Renal cortex interstitium (tissue), 15 donors: ENCODE data around the gene GPR153. TPM values are rescaled to one million over a fixed set of nuclear protein-coding genes. Genes with fewer than 3 reads are reported as not detected.
"Not testable (repeated sequence)": the region's sequence is repeated elsewhere in the genome, so short reads cannot be mapped to it uniquely, and the experiment has no call there.

Source experiments
- DNase-seq, 11 donors: peaks; one replicate each; pipeline ENCODE4 v3.0.0-alpha.2; 2013; ENCODE audit warnings: low read depth in 9 of 11, low spot score in 4 of 11; ENCODE audit errors: extremely low read depth in 1 of 11
- long read RNA-seq, 16 experiments: transcript quantifications; one replicate each; lab custom pipeline, GENCODE V29; 2026
- polyA plus RNA-seq, 3 donors: library from polyadenylated mRNA; unstranded; fragments of 120-200 nt; gene quantifications; one replicate each; pipeline ENCODE4 v1.2.1, GENCODE V29; 2013; ENCODE audit not compliant: insufficient read length in 3 of 3

The GPR153 gene
- 1 to 10 TPM; 4.7 to 8.7 (median 6.9) TPM for polyA plus RNA-seq
- long read RNA-seq, donor 1, full-length matches to known transcripts = 1 of 1 reads
- long read RNA-seq, donor 1, partial matches to known transcripts = 0 of 1 reads
- long read RNA-seq, donor 1, other reads (novel, unspliced or antisense) = 0 of 1 reads
- long read RNA-seq, donor 2 = 0 reads
- long read RNA-seq, donor 3, full-length matches to known transcripts = 2 of 2 reads
- long read RNA-seq, donor 3, partial matches to known transcripts = 0 of 2 reads
- long read RNA-seq, donor 3, other reads (novel, unspliced or antisense) = 0 of 2 reads
- long read RNA-seq, donor 4, full-length matches to known transcripts = 1 of 1 reads
- long read RNA-seq, donor 4, partial matches to known transcripts = 0 of 1 reads
- long read RNA-seq, donor 4, other reads (novel, unspliced or antisense) = 0 of 1 reads
- long read RNA-seq, donor 5 = 0 reads
- long read RNA-seq, donor 6, full-length matches to known transcripts = 1 of 1 reads
- long read RNA-seq, donor 6, partial matches to known transcripts = 0 of 1 reads
- long read RNA-seq, donor 6, other reads (novel, unspliced or antisense) = 0 of 1 reads
- long read RNA-seq, donor 7, full-length matches to known transcripts = 1 of 1 reads
- long read RNA-seq, donor 7, partial matches to known transcripts = 0 of 1 reads
- long read RNA-seq, donor 7, other reads (novel, unspliced or antisense) = 0 of 1 reads
- long read RNA-seq, donor 8, full-length matches to known transcripts = 1 of 1 reads
- long read RNA-seq, donor 8, partial matches to known transcripts = 0 of 1 reads
- long read RNA-seq, donor 8, other reads (novel, unspliced or antisense) = 0 of 1 reads
- long read RNA-seq, donor 9, full-length matches to known transcripts = 1 of 1 reads
- long read RNA-seq, donor 9, partial matches to known transcripts = 0 of 1 reads
- long read RNA-seq, donor 9, other reads (novel, unspliced or antisense) = 0 of 1 reads
- long read RNA-seq, donor 10 = 0 reads
- long read RNA-seq, donor 11, full-length matches to known transcripts = 4 of 4 reads
- long read RNA-seq, donor 11, partial matches to known transcripts = 0 of 4 reads
- long read RNA-seq, donor 11, other reads (novel, unspliced or antisense) = 0 of 4 reads
- long read RNA-seq, donor 12 = 0 reads
- long read RNA-seq, donor 13, full-length matches to known transcripts = 1 of 1 reads
- long read RNA-seq, donor 13, partial matches to known transcripts = 0 of 1 reads
- long read RNA-seq, donor 13, other reads (novel, unspliced or antisense) = 0 of 1 reads
- long read RNA-seq, donor 14, full-length matches to known transcripts = 1 of 1 reads
- long read RNA-seq, donor 14, partial matches to known transcripts = 0 of 1 reads
- long read RNA-seq, donor 14, other reads (novel, unspliced or antisense) = 0 of 1 reads
- long read RNA-seq, donor 15 = 0 reads
- long read RNA-seq, donor 16, full-length matches to known transcripts = 2 of 2 reads
- long read RNA-seq, donor 16, partial matches to known transcripts = 0 of 2 reads
- long read RNA-seq, donor 16, other reads (novel, unspliced or antisense) = 0 of 2 reads

GRCh38 chr1:6260961-6261614, at the start of gene GPR153:
Gene GPR153 (minus strand): TSS chr1:6261098. CDS start chr1:6254905, 6,193 bp downstream.
- no peak for DNase-seq

GRCh38 chr1:6310116-6310848, 49.4 kb upstream of the GPR153 start:
- no peak for DNase-seq

- no peak for DNase-seq
Measured at GRCh38 chr1:6309564-6309963, 48.7 kb upstream of the GPR153 start.

- no peak for DNase-seq
Measured at GRCh38 chr1:6308449-6308848, 47.6 kb upstream of the GPR153 start.

- not testable (repeated sequence) for DNase-seq
Measured at GRCh38 chr1:6307682-6308081, 46.8 kb upstream of the GPR153 start.

- DNase-seq = no peak
Measured at GRCh38 chr1:6307099-6307498, 46.2 kb upstream of the GPR153 start.

- DNase-seq = no peak
Measured at GRCh38 chr1:6303397-6304012, 42.6 kb upstream of the GPR153 start.

GRCh38 chr1:6302568-6302967, 41.7 kb upstream of the GPR153 start:
- DNase-seq = no peak

- DNase-seq = no peak
Measured at GRCh38 chr1:6301526-6301925, 40.6 kb upstream of the GPR153 start.

- no peak for DNase-seq
Measured at GRCh38 chr1:6300342-6301048, 39.6 kb upstream of the GPR153 start.

- no peak for DNase-seq
Measured at GRCh38 chr1:6299557-6300165, 38.8 kb upstream of the GPR153 start.

GRCh38 chr1:6298940-6299465, 38.1 kb upstream of the GPR153 start:
- no peak for DNase-seq

- DNase-seq = no peak
Measured at GRCh38 chr1:6298530-6298929, 37.6 kb upstream of the GPR153 start.

GRCh38 chr1:6295910-6296309, 35.0 kb upstream of the GPR153 start:
- DNase-seq = no peak

GRCh38 chr1:6294890-6295556, 34.1 kb upstream of the GPR153 start:
- no peak for DNase-seq
